Superior temporal gyrus (tissue), 1 donor: Measurements from ENCODE around the gene EPDR1.
A peak's percentile ranks its signal among the peaks of the same experiment; 100 is the strongest.
"Not testable (repeated sequence)": the region's sequence is repeated elsewhere in the genome, so short reads cannot be mapped to it uniquely, and the experiment has no call there.

Experiments
- DNase-seq: peaks from one replicate; pipeline ENCODE4 v3.0.0-alpha.2; 2016; ENCODE audit errors: extremely low spot score

The EPDR1 gene

GRCh38 chr7:37928878-37929277, 8.4 kb downstream of the EPDR1 start:
- no peak for DNase-seq

- DNase-seq = no peak
Observed at GRCh38 chr7:37930226-37930948, 9.9 kb downstream of the EPDR1 start.

- no peak for DNase-seq
Observed at GRCh38 chr7:37932543-37932942, 12.1 kb downstream of the EPDR1 start.

- no peak for DNase-seq
Observed at GRCh38 chr7:37933018-37933566, 12.7 kb downstream of the EPDR1 start.

- no peak for DNase-seq
Observed at GRCh38 chr7:37942934-37943610, 22.6 kb downstream of the EPDR1 start.

- peak; percentile 28 for DNase-seq
Observed at GRCh38 chr7:37943905-37944736, 23.7 kb downstream of the EPDR1 start.

- no peak for DNase-seq
Observed at GRCh38 chr7:37944737-37945054, 24.3 kb downstream of the EPDR1 start.

- no peak for DNase-seq
Observed at GRCh38 chr7:37945336-37945735, 24.9 kb downstream of the EPDR1 start.

- DNase-seq = no peak
Observed at GRCh38 chr7:37947138-37947940, 26.9 kb downstream of the EPDR1 start.

GRCh38 chr7:37947941-37948210, 27.4 kb downstream of the EPDR1 start:
- DNase-seq = no peak

GRCh38 chr7:37952240-37952639, 31.8 kb downstream of the EPDR1 start:
- DNase-seq = no peak

- DNase-seq = not testable (repeated sequence)
Observed at GRCh38 chr7:37954217-37954616, 33.8 kb downstream of the EPDR1 start.

GRCh38 chr7:37956791-37957190, 36.4 kb downstream of the EPDR1 start:
- no peak for DNase-seq

- DNase-seq = no peak
Observed at GRCh38 chr7:37957221-37957970, 37.0 kb downstream of the EPDR1 start.

- no peak for DNase-seq
Observed at GRCh38 chr7:37960483-37960882, 40.0 kb downstream of the EPDR1 start.

GRCh38 chr7:37961251-37961650, 40.8 kb downstream of the EPDR1 start:
- DNase-seq = no peak

- no peak for DNase-seq
Observed at GRCh38 chr7:37964196-37964595, 43.8 kb downstream of the EPDR1 start.

- no peak for DNase-seq
Observed at GRCh38 chr7:37970211-37970610, 49.8 kb downstream of the EPDR1 start.

- no peak for DNase-seq
Observed at GRCh38 chr7:37971491-37971890, 51.1 kb downstream of the EPDR1 start.

GRCh38 chr7:37973915-37974314, 53.5 kb downstream of the EPDR1 start:
- no peak for DNase-seq

GRCh38 chr7:37974711-37975110, 54.3 kb downstream of the EPDR1 start:
- no peak for DNase-seq
